Upper lobe of left lung (tissue), 6 donors: Measurements from ENCODE around the gene SLC28A2. TPM values are rescaled to one million over a fixed set of nuclear protein-coding genes. Genes with fewer than 3 reads are reported as not detected.
"Not testable (repeated sequence)": the region's sequence is repeated elsewhere in the genome, so short reads cannot be mapped to it uniquely, and the experiment has no call there.

Experiments used
- ATAC-seq, 2 donors: fragments of 200-7000 bp; cut with Tn5 transposase; one replicate each; pipeline ENCODE4 v1.9.1; 2022; ENCODE audit warnings: mild to moderate bottlenecking in 2 of 2, moderate library complexity in 2 of 2; ENCODE audit not compliant: low FRiP score in 2 of 2
- DNase-seq, 2 donors: peaks; one replicate each; pipeline ENCODE4 v3.0.0-alpha.2; 2019 to 2020
- H3K27ac ChIP-seq, 4 donors: fragments of 200-600 bp; sonication (generic); one replicate each; pipeline ENCODE4 v1.5.1; 2016 to 2019
- H3K27me3 ChIP-seq, 4 donors: fragments of 200-600 bp; sonication (generic); one replicate each; pipeline ENCODE4 v1.5.1; 2017 to 2019
- H3K36me3 ChIP-seq, 4 donors: fragments of 200-600 bp; sonication (generic); one replicate each; pipeline ENCODE4 v1.5.1; 2016 to 2019
- H3K4me1 ChIP-seq, 4 donors: fragments of 200-600 bp; sonication (generic); one replicate each; pipeline ENCODE4 v1.5.1; 2018 to 2019
- H3K4me3 ChIP-seq, 4 donors: fragments of 200-600 bp; sonication (generic); one replicate each; pipeline ENCODE4 v1.5.1; 2017 to 2019; ENCODE audit warnings: mild to moderate bottlenecking in 2 of 4, moderate library complexity in 1 of 4
- H3K9me3 ChIP-seq, 4 donors: fragments of 200-600 bp; sonication (generic); one replicate each; pipeline ENCODE4 v1.5.1; 2018 to 2019
- CTCF ChIP-seq, 6 experiments: fragments of 450-650 bp in 4 of 6; fragments of 200-600 bp in 2 of 6; sonication (generic) in 2 of 6; IDR thresholded peaks; one replicate each; pipeline ENCODE4 v1.5.1; 2016 to 2019; ENCODE audit warnings: antibody characterized with exemption in 6 of 6
- EP300 ChIP-seq, 4 donors: sonication (generic); formaldehyde crosslinking; IDR thresholded peaks; one replicate each; pipeline ENCODE4 v1.5.1; 2017; ENCODE audit warnings: antibody characterized with exemption in 4 of 4, control low read depth in 2 of 4
- POLR2A ChIP-seq, 4 donors: fragments of 450-650 bp; IDR thresholded peaks; one replicate each; pipeline ENCODE4 v1.5.1; 2016 to 2017; ENCODE audit warnings: antibody characterized with exemption in 4 of 4, mild to moderate bottlenecking in 2 of 4
- POLR2AphosphoS5 ChIP-seq, 2 donors: sonication (generic); formaldehyde crosslinking; IDR thresholded peaks; one replicate each; pipeline ENCODE4 v1.5.1; 2017; ENCODE audit warnings: antibody characterized with exemption in 2 of 2
- WGBS, 2 donors: methylation state at CpG; one replicate each; pipeline ENCODE4 v1.1.5; 2017 to 2018; 5-methylcytosine and 5-hydroxymethylcytosine counted together
- total RNA-seq, 6 donors: library from RNA; depleted of rRNA in 4 of 6; stranded (reverse); fragments of >200 nt in 4 of 6; gene quantifications; one replicate each; pipeline versions ENCODE4 v1.1.0 to v1.2.1, GENCODE V29; 2016 to 2021
- donor health status: DM: no; HTN: no; CAD: no; lungs with moderate emphysema.
- donor health status: DM: no; HTN: yes; CAD: no; lungs with severe emphysema.

Gene SLC28A2
- total RNA-seq, 6 donors from 2014 or later = 0.20 TPM; not detected in 5

- Histone ChIP-seq H3K27me3 (no peaks in the 10 kb centered on the region), H3K4me1 (peaks cover 0 to 3% (median 0%) of the 10 kb centered on the region in 4 donors), H3K4me3 (no peak overlapping the region), H3K27ac (no peak overlapping the region), H3K36me3 (no peaks in the 10 kb centered on the region), H3K9me3 (no peaks in the 10 kb centered on the region)
- 56 to 66% methylated on average over 4 of the region's 4 CpGs for WGBS, 2 donors
- DNase-seq (no peak), ATAC-seq (no peak)
- TF ChIP-seq CTCF (IDR thresholded peaks at IDR 0.05) (no peak), EP300 (IDR thresholded peaks at IDR 0.05) (no peak), POLR2A (IDR thresholded peaks at IDR 0.05) (no peak), POLR2AphosphoS5 (IDR thresholded peaks at IDR 0.05) (no peak)
These were observed 54.1 kb downstream of the SLC28A2 start for GRCh38 chr15:45306105-45306504.

GRCh38 chr15:45307230-45307924 is 55.3 kb downstream of the SLC28A2 start:
- WGBS, 2 donors = 35 to 39% methylated on average over 5 of the region's 5 CpGs

GRCh38 chr15:45314117-45314516 is 62.1 kb downstream of the SLC28A2 start:
- DNase-seq = peak in 1 of 2 donors; percentile 81
- not testable (repeated sequence) for H3K4me3 ChIP-seq, H3K9me3 ChIP-seq, H3K27me3 ChIP-seq, H3K27ac ChIP-seq, ATAC-seq, H3K36me3 ChIP-seq, H3K4me1 ChIP-seq
- 79 to 93% methylated on average over 5 to 8 of the region's 31 CpGs for WGBS, 2 donors

More at GRCh38 chr15:45307230-45307924, 55.3 kb downstream of the SLC28A2 start:
- H3K27me3 ChIP-seq = no peaks in the 10 kb centered on the region
- peaks cover 0 to 3% (median 0%) of the 10 kb centered on the region in 4 donors for H3K4me1 ChIP-seq
- H3K9me3 ChIP-seq = no peaks in the 10 kb centered on the region
- H3K36me3 ChIP-seq = no peaks in the 10 kb centered on the region
- H3K4me3 ChIP-seq = peak overlapping the region in 1 of 4 donors; percentile 17
- TF ChIP-seq POLR2AphosphoS5 (IDR thresholded peaks at IDR 0.05) = no peak
- TF ChIP-seq CTCF (IDR thresholded peaks at IDR 0.05) = peak; percentile 40 to 66 (median 48)
- no peak for TF ChIP-seq POLR2A (IDR thresholded peaks at IDR 0.05)
- TF ChIP-seq EP300 (IDR thresholded peaks at IDR 0.05) = no peak
- ATAC-seq = peak in 1 of 2 donors; percentile 79
- no peak overlapping the region for H3K27ac ChIP-seq
- no peak for DNase-seq

- no peak overlapping the region for H3K27ac ChIP-seq
- DNase-seq (no peak), ATAC-seq (no peak)
- no peaks in the 10 kb centered on the region for H3K27me3 ChIP-seq
- TF ChIP-seq CTCF (IDR thresholded peaks at IDR 0.05) = no peak
- no peak for TF ChIP-seq POLR2AphosphoS5 (IDR thresholded peaks at IDR 0.05)
- no peak for TF ChIP-seq POLR2A (IDR thresholded peaks at IDR 0.05)
- TF ChIP-seq EP300 (IDR thresholded peaks at IDR 0.05) = no peak
- no peak overlapping the region for H3K4me3 ChIP-seq
- 72 to 81% methylated on average over 11 to 13 of the region's 13 CpGs for WGBS, 2 donors
- H3K9me3 ChIP-seq = no peaks in the 10 kb centered on the region
- H3K4me1 ChIP-seq = no peaks in the 10 kb centered on the region
- no peaks in the 10 kb centered on the region for H3K36me3 ChIP-seq
These were observed 62.9 kb downstream of the SLC28A2 start for GRCh38 chr15:45314960-45315359.

GRCh38 chr15:45319472-45320214 is 67.6 kb downstream of the SLC28A2 start:
- H3K4me3 ChIP-seq = no peak overlapping the region
- no peak for DNase-seq
- H3K36me3 ChIP-seq = no peaks in the 10 kb centered on the region
- no peak for ATAC-seq
- WGBS, 2 donors = 73 to 79% methylated on average over 7 of the region's 7 CpGs
- H3K9me3 ChIP-seq = no peaks in the 10 kb centered on the region
- TF ChIP-seq POLR2AphosphoS5 (IDR thresholded peaks at IDR 0.05) = no peak
- no peak overlapping the region for H3K27ac ChIP-seq
- H3K4me1 ChIP-seq = no peaks in the 10 kb centered on the region
- no peaks in the 10 kb centered on the region for H3K27me3 ChIP-seq
